Activated CD8-positive, alpha-beta memory T cell treated with anti-CD3 and anti-CD28 coated beads, Interleukin-2, amount 10 ng/mL, durations not matched to agents 7 days and 5 days (primary cell): ENCODE results near the gene PDXDC1. TPM values are rescaled to one million over a fixed set of nuclear protein-coding genes. Genes with fewer than 3 reads are reported as not detected.
A peak's percentile ranks its signal among the peaks of the same experiment; 100 is the strongest.
"Not testable (repeated sequence)": the region's sequence is repeated elsewhere in the genome, so short reads cannot be mapped to it uniquely, and the experiment has no call there.

ENCODE experiments used
- ATAC-seq: fragments of 150-1000 bp; cut with Tn5 transposase; one replicate; pipeline ENCODE4 v1.10.0; 2021; ENCODE audit warnings: moderate library complexity
- CTCF ChIA-PET: fragments of 350-600 bp; sonication (Branson Sonifier 250); formaldehyde crosslinking; loops from one replicate; lab custom pipeline; 2021; ENCODE audit warnings: antibody characterized with exemption; lab: Charles Lee
- DNase-seq: peaks from one replicate; pipeline ENCODE4 v3.0.0-alpha.2; 2020
- H3K27ac Mint-ChIP-seq: one replicate; pipeline ENCODE4 v1.8.0; 2021; ENCODE audit warnings: mild to moderate bottlenecking, mixed read lengths
- H3K27me3 Mint-ChIP-seq: one replicate; pipeline ENCODE4 v1.8.0; 2021; ENCODE audit warnings: mixed read lengths
- H3K36me3 Mint-ChIP-seq: one replicate; pipeline ENCODE4 v1.8.0; 2021; ENCODE audit warnings: mild to moderate bottlenecking, mixed read lengths
- H3K4me1 Mint-ChIP-seq: one replicate; pipeline ENCODE4 v1.8.0; 2021; ENCODE audit warnings: mixed read lengths
- H3K4me3 Mint-ChIP-seq: one replicate; pipeline ENCODE4 v1.8.0; 2021; ENCODE audit warnings: mild to moderate bottlenecking, moderate library complexity, mixed read lengths
- H3K9me3 Mint-ChIP-seq: one replicate; pipeline ENCODE4 v1.8.0; 2022; ENCODE audit warnings: low read depth, mixed read lengths
- total RNA-seq, 2 experiments: library from RNA; stranded (reverse); gene quantifications; one replicate each; pipeline ENCODE4 v1.2.3, GENCODE V29; 2021

Gene PDXDC1
- total RNA-seq, 2 experiments from 2014 or later: 47.0 to 58.7 TPM

GRCh38 chr16:15154650-15155562, 180.1 kb downstream of the PDXDC1 start:
- CTCF ChIA-PET, H3K27me3 Mint-ChIP-seq, H3K9me3 Mint-ChIP-seq, H3K36me3 Mint-ChIP-seq, H3K4me1 Mint-ChIP-seq: not testable (repeated sequence)
- Mint-ChIP-seq H3K4me3 (peak overlapping the region; percentile 72), H3K27ac (peak overlapping the region; percentile 67)
- ATAC-seq: peak; percentile 94
- DNase-seq: peak; percentile 96

- H3K4me3 Mint-ChIP-seq, H3K9me3 Mint-ChIP-seq, CTCF ChIA-PET, ATAC-seq, H3K27ac Mint-ChIP-seq, H3K27me3 Mint-ChIP-seq, DNase-seq, H3K4me1 Mint-ChIP-seq, H3K36me3 Mint-ChIP-seq: not testable (repeated sequence)
Observed at GRCh38 chr16:15157644-15158043, 182.8 kb downstream of the PDXDC1 start.

DNA sequence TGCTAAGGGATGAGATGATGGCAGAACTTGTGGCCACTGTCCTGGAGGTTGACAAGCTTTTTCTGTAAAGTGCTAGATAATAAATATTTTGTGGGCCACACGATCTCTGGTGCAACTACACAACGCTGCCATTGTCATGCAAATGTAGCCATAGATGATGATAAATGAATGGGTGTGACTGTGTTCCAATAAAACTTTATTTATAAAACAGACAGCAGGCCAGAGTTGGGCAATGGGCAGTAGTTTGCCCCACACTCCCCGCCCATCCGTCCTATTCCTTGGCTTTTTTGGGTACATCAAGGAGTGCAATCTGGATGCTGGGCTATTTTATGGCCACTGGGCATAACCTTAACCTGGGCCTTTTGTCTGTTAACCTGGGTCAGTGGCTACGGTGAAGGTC, 184.8 kb downstream of the PDXDC1 start:
- H3K4me3 Mint-ChIP-seq, ATAC-seq, H3K4me1 Mint-ChIP-seq, H3K36me3 Mint-ChIP-seq, H3K27ac Mint-ChIP-seq, DNase-seq, CTCF ChIA-PET, H3K9me3 Mint-ChIP-seq: not testable (repeated sequence)
- H3K27me3 Mint-ChIP-seq: peaks cover 12% of the 10 kb centered on the region

DNA sequence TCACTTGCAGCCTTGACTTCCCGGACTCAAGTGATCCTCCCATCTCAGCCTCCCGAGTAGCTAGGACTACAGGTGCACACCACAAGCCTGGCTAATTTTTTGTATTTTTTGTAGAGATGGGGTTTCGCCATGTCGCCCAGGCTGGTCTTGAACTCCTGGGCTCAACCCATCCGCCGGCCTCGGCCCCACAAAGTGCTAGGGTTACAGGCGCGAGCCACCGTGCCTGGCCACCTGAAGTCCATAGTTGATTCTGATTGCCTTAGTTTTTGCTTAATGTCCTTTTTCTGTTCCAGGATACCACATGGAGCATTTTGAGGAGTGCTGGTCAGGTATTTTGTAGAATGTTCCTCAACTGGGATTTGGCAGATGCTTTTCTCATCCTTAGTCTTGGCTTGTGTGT, 185.7 kb downstream of the PDXDC1 start:
- H3K4me3 Mint-ChIP-seq, CTCF ChIA-PET, H3K4me1 Mint-ChIP-seq, H3K36me3 Mint-ChIP-seq, ATAC-seq, DNase-seq, H3K27ac Mint-ChIP-seq, H3K9me3 Mint-ChIP-seq: not testable (repeated sequence)
- peaks cover 12% of the 10 kb centered on the region for H3K27me3 Mint-ChIP-seq

DNA sequence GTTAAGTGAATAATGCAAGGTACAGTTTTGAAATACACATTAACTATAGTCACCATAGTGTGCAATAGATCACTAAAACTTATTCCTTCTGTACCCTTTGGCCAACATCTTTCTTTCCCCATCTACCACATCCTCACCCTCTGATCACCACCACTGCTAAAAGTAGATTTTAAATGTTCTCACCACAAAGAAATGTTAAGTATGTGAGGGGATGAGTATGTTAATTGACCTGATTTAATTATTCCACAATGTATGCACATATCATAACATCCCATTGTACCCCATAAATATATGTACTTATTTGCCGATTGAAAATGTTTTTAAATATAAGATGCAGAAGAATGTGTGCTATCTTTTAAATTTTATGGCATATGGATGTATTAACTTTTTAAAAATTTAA, 188.2 kb downstream of the PDXDC1 start:
- CTCF ChIA-PET, H3K4me1 Mint-ChIP-seq, H3K9me3 Mint-ChIP-seq, H3K4me3 Mint-ChIP-seq, ATAC-seq, DNase-seq, H3K27ac Mint-ChIP-seq, H3K36me3 Mint-ChIP-seq: not testable (repeated sequence)
- H3K27me3 Mint-ChIP-seq: peaks cover 12% of the 10 kb centered on the region

DNA sequence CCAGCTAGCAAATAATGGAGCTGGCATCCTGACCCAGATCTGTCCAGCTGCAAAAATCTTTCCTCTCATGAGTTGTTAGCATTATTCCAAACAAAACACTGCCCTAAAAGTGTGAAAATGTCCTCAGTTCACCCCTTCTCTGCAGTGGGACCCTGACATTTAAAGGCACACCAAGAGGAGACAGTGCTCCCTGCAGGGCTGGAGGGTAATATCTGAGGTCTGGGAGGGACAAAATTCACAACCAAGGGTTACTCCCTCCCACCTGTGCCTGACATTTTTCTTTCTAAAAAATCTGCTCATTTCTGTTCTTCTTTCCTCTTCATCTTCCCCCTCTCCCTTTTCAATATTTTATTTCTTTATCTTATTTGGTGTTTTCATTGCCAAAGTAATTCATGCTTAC, 191.4 kb downstream of the PDXDC1 start:
- H3K27ac Mint-ChIP-seq, H3K4me3 Mint-ChIP-seq, H3K36me3 Mint-ChIP-seq, H3K9me3 Mint-ChIP-seq, ATAC-seq, DNase-seq, H3K4me1 Mint-ChIP-seq, CTCF ChIA-PET: not testable (repeated sequence)
- H3K27me3 Mint-ChIP-seq: peaks cover 12% of the 10 kb centered on the region

DNA sequence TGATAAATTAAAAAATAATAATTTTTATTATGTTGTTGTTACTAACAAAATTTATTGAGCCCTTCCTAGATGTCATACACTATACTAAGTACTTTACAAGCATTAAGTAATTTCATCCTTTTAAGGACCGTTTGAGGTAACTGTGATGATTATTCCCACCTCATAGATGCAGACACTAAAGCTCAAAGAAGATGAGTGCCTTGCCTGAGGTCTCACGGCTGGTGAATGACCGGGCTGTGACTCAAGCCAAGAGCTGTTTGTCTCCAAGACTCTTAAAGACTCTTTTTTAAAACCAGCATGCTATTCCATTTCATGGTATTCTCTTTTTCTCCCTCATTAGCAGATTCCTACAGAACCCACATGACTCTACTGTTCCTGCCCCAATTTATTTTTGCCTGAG, 193.5 kb downstream of the PDXDC1 start:
- H3K27me3 Mint-ChIP-seq, CTCF ChIA-PET, H3K27ac Mint-ChIP-seq, DNase-seq, ATAC-seq, H3K4me1 Mint-ChIP-seq, H3K36me3 Mint-ChIP-seq, H3K9me3 Mint-ChIP-seq, H3K4me3 Mint-ChIP-seq: not testable (repeated sequence)

GRCh38 chr16:15168953-15169652, 194.3 kb downstream of the PDXDC1 start:
- H3K9me3 Mint-ChIP-seq, ATAC-seq, H3K27ac Mint-ChIP-seq, CTCF ChIA-PET, H3K4me3 Mint-ChIP-seq, H3K36me3 Mint-ChIP-seq, DNase-seq, H3K4me1 Mint-ChIP-seq, H3K27me3 Mint-ChIP-seq: not testable (repeated sequence)

GRCh38 chr16:15179909-15180308, 205.1 kb downstream of the PDXDC1 start:
- H3K36me3 Mint-ChIP-seq, H3K27ac Mint-ChIP-seq, DNase-seq, H3K4me1 Mint-ChIP-seq, H3K27me3 Mint-ChIP-seq, ATAC-seq, H3K9me3 Mint-ChIP-seq, CTCF ChIA-PET, H3K4me3 Mint-ChIP-seq: not testable (repeated sequence)

DNA sequence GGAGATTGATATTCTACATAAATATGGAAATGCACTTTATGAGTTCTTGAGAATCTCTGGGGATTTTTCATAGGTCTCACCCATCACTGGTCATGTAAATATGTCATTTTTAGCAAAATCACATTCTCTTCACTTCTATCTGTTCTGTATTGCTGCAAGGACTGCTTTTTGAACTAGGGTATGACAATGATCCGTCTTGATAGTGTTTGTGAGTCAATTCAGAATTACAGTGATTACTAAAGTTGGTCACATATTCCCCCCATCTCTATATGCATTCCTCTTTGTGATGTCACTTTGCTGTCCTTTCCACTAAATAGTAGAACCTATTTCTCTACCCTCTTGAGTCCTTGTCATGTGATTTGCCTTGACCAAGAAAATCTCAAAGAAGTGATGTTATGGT, 206.1 kb downstream of the PDXDC1 start:
- DNase-seq, H3K27ac Mint-ChIP-seq, CTCF ChIA-PET, H3K4me1 Mint-ChIP-seq, ATAC-seq, H3K4me3 Mint-ChIP-seq, H3K36me3 Mint-ChIP-seq, H3K27me3 Mint-ChIP-seq, H3K9me3 Mint-ChIP-seq: not testable (repeated sequence)

- H3K4me3 Mint-ChIP-seq, H3K36me3 Mint-ChIP-seq, CTCF ChIA-PET, H3K27ac Mint-ChIP-seq, ATAC-seq, H3K4me1 Mint-ChIP-seq, DNase-seq, H3K27me3 Mint-ChIP-seq, H3K9me3 Mint-ChIP-seq: not testable (repeated sequence)
Observed at GRCh38 chr16:15184000-15184399, 209.2 kb downstream of the PDXDC1 start.
